Keratinocyte (primary cell): Measurements from ENCODE around the gene CCL19. TPM values are rescaled to one million over a fixed set of nuclear protein-coding genes. Genes with fewer than 3 reads are reported as not detected.

ENCODE experiments used
- DNase-seq: peaks from one replicate; pipeline ENCODE4 v3.0.0-alpha.2; 2011; ENCODE audit warnings: low read depth, missing footprints, low spot score
- FAIRE-seq: peaks from 2 replicates; lab custom pipeline; 2011; peaks lifted over from hg19 to GRCh38; lab: Jason Lieb, UNC
- H2AFZ ChIP-seq: 2 replicates; pipeline ENCODE4 v1.6.0; 2012; ENCODE audit warnings: low read length, control low read depth, inconsistent platforms; ENCODE audit not compliant: control insufficient read depth
- H3K27ac ChIP-seq: 2 replicates; pipeline ENCODE4 v1.5.1; 2011; ENCODE audit warnings: low read length; ENCODE audit not compliant: control insufficient read depth, insufficient read depth
- H3K27me3 ChIP-seq: 3 replicates; pipeline ENCODE4 v1.6.0; 2011; ENCODE audit warnings: low read length; ENCODE audit not compliant: control insufficient read depth, insufficient read depth; ENCODE audit errors: extremely low read depth
- H3K36me3 ChIP-seq, 2 experiments: 2 replicates in 1 of 2; 3 replicates in 1 of 2; pipeline ENCODE4 v1.5.1; 2011; ENCODE audit warnings: low read length in 2 of 2, mild to moderate bottlenecking in 1 of 2; ENCODE audit not compliant: control insufficient read depth in 2 of 2, insufficient read depth in 2 of 2; ENCODE audit errors: extremely low read depth in 1 of 2
- H3K4me1 ChIP-seq: 3 replicates; pipeline ENCODE4 v1.5.1; 2011; ENCODE audit warnings: low read length; ENCODE audit not compliant: control insufficient read depth, insufficient read depth; ENCODE audit errors: extremely low read depth
- H3K4me2 ChIP-seq: 3 replicates; pipeline ENCODE4 v1.6.0; 2011; ENCODE audit warnings: low read depth, low read length; ENCODE audit not compliant: control insufficient read depth, insufficient read depth; ENCODE audit errors: extremely low read depth
- H3K4me3 ChIP-seq, 3 experiments: fragments of 200-600 bp in 1 of 3; sonication (generic) in 1 of 3; 2 replicates in 2 of 3; 3 replicates in 1 of 3; pipeline ENCODE4 v1.5.1; 2011 to 2016; ENCODE audit warnings: low read length in 3 of 3, mild to moderate bottlenecking in 3 of 3, control low read depth in 2 of 3, inconsistent platforms in 1 of 3, low read depth in 1 of 3, mixed read lengths in 1 of 3, mixed run types in 1 of 3, moderate library complexity in 1 of 3; ENCODE audit not compliant: control insufficient read depth in 2 of 3, insufficient read depth in 2 of 3; ENCODE audit errors: extremely low read depth in 1 of 3
- H3K79me2 ChIP-seq: 2 replicates; pipeline ENCODE4 v1.6.0; 2012; ENCODE audit warnings: low read length; ENCODE audit not compliant: control insufficient read depth, insufficient read depth
- H3K9ac ChIP-seq: 3 replicates; pipeline ENCODE4 v1.6.0; 2011; ENCODE audit warnings: low read length; ENCODE audit not compliant: control insufficient read depth, insufficient read depth; ENCODE audit errors: extremely low read depth
- H3K9me1 ChIP-seq: 3 replicates; pipeline ENCODE4 v1.6.0; 2011; ENCODE audit warnings: low read length; ENCODE audit not compliant: control insufficient read depth, insufficient read depth; ENCODE audit errors: extremely low read depth
- H3K9me3 ChIP-seq: 2 replicates; pipeline ENCODE4 v1.5.1; 2012; ENCODE audit warnings: low read depth, low read length; ENCODE audit not compliant: control insufficient read depth
- H4K20me1 ChIP-seq: 3 replicates; pipeline ENCODE4 v1.6.0; 2011; ENCODE audit warnings: low read length; ENCODE audit not compliant: control insufficient read depth, insufficient read depth; ENCODE audit errors: extremely low read depth
- EZH2 ChIP-seq: IDR thresholded peaks from one replicate; pipeline ENCODE4 v1.6.1; 2012; ENCODE audit warnings: inconsistent platforms, mild to moderate bottlenecking, low read length, moderate library complexity
- dilution Hi-C: fragments of 300-500 bp; cut with MboI; formaldehyde crosslinking; loops from one replicate; pipeline ENCODE4 v1.7.0; 2020; ENCODE audit warnings: low sequenced_read_pairs; ENCODE audit not compliant: extremely low pct_ligation_motif_present
- polyA plus RNA-seq, 5 experiments: library from polyadenylated mRNA; depleted of rRNA in 3 of 5; stranded (reverse) in 3 of 5; stranded (forward) in 1 of 5; unstranded in 1 of 5; fragments of >200 nt; gene quantifications; 1 replicate in 1 of 5; 2 replicates in 3 of 5; 3 replicates in 1 of 5; pipeline versions ENCODE4 v1.2.1 to v1.2.3, GENCODE V29; 2011 to 2012; ENCODE audit warnings: missing spikeins in 2 of 5, low read depth in 1 of 5, low replicate concordance in 1 of 5
- TF ChIP-seq, protein P1 (sequence below), 3 experiments: IDR thresholded peaks in 1 of 3; conservative IDR thresholded peaks in 1 of 3; optimal IDR thresholded peaks in 1 of 3; 2 replicates in 2 of 3; 3 replicates in 1 of 3; pipeline versions ENCODE3 to v1.5.1; 2011; ENCODE audit warnings: low read length in 3 of 3, mild to moderate bottlenecking in 3 of 3, moderate library complexity in 2 of 3, control low read depth in 1 of 3, inconsistent platforms in 1 of 3; ENCODE audit not compliant: insufficient read depth in 2 of 3; ENCODE audit errors: extremely low read depth in 1 of 3

Gene CCL19
- polyA plus RNA-seq, 1 donor (not counting 4 experiments of a cell fraction or from before 2014, with no cell fraction given) = not detected

GRCh38 chr9:34717996-34718614 is 27.0 kb upstream of the CCL19 start:
- Histone ChIP-seq H3K27ac (no peak overlapping the region), H3K36me3 (no peaks in the 10 kb centered on the region), H4K20me1 (no peaks in the 10 kb centered on the region), H3K4me2 (no peak overlapping the region), H3K9ac (no peak overlapping the region), H3K79me2 (no peaks in the 10 kb centered on the region), H3K4me3 (no peak overlapping the region), H3K9me3 (no peaks in the 10 kb centered on the region), H3K4me1 (peaks cover 42% of the 10 kb centered on the region), H2AFZ (no peak overlapping the region), H3K9me1 (no peaks in the 10 kb centered on the region), H3K27me3 (no peaks in the 10 kb centered on the region)
- DNase-seq (no peak), FAIRE-seq (no peak)
- dilution Hi-C loops = no loop called here
- no peak for TF ChIP-seq EZH2
- TF ChIP-seq, protein P1, sequence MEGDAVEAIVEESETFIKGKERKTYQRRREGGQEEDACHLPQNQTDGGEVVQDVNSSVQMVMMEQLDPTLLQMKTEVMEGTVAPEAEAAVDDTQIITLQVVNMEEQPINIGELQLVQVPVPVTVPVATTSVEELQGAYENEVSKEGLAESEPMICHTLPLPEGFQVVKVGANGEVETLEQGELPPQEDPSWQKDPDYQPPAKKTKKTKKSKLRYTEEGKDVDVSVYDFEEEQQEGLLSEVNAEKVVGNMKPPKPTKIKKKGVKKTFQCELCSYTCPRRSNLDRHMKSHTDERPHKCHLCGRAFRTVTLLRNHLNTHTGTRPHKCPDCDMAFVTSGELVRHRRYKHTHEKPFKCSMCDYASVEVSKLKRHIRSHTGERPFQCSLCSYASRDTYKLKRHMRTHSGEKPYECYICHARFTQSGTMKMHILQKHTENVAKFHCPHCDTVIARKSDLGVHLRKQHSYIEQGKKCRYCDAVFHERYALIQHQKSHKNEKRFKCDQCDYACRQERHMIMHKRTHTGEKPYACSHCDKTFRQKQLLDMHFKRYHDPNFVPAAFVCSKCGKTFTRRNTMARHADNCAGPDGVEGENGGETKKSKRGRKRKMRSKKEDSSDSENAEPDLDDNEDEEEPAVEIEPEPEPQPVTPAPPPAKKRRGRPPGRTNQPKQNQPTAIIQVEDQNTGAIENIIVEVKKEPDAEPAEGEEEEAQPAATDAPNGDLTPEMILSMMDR (optimal IDR thresholded peaks at IDR 0.05 in 1 of 3, IDR thresholded peaks at IDR 0.05 in 1 of 3, conservative IDR thresholded peaks at IDR 0.05 in 1 of 3; ENCODE audit: extremely low read depth in 1 of 3, insufficient read depth in 2 of 3, low read length in 3 of 3) = no peak

GRCh38 chr9:34716711-34717110 is 25.6 kb upstream of the CCL19 start:
- H3K27me3 ChIP-seq = no peaks in the 10 kb centered on the region
- H3K36me3 ChIP-seq = no peaks in the 10 kb centered on the region
- no peak overlapping the region for H3K4me3 ChIP-seq
- H3K27ac ChIP-seq = no peak overlapping the region
- no peak for TF ChIP-seq EZH2
- TF ChIP-seq, protein P1 (optimal IDR thresholded peaks at IDR 0.05 in 1 of 3, IDR thresholded peaks at IDR 0.05 in 1 of 3, conservative IDR thresholded peaks at IDR 0.05 in 1 of 3; ENCODE audit: extremely low read depth in 1 of 3, insufficient read depth in 2 of 3, low read length in 3 of 3) = no peak
- no peak for DNase-seq
- H3K9me3 ChIP-seq = no peaks in the 10 kb centered on the region
- H3K4me2 ChIP-seq = no peak overlapping the region
- H4K20me1 ChIP-seq = no peaks in the 10 kb centered on the region
- no peak overlapping the region for H2AFZ ChIP-seq
- H3K4me1 ChIP-seq = peaks cover 42% of the 10 kb centered on the region
- no peaks in the 10 kb centered on the region for H3K9me1 ChIP-seq
- H3K9ac ChIP-seq = no peak overlapping the region
- FAIRE-seq = peak; percentile 69
- dilution Hi-C loops = no loop called here
- no peaks in the 10 kb centered on the region for H3K79me2 ChIP-seq
